ENCODE results near the gene CAMTA1. TPM values are rescaled to one million over a fixed set of nuclear protein-coding genes. Genes with fewer than 3 reads are reported as not detected.
A peak's percentile ranks its signal among the peaks of the same experiment; 100 is the strongest.

Gene CAMTA1
- total RNA-seq, 1 experiment from 2014 or later = 118 TPM

DNA sequence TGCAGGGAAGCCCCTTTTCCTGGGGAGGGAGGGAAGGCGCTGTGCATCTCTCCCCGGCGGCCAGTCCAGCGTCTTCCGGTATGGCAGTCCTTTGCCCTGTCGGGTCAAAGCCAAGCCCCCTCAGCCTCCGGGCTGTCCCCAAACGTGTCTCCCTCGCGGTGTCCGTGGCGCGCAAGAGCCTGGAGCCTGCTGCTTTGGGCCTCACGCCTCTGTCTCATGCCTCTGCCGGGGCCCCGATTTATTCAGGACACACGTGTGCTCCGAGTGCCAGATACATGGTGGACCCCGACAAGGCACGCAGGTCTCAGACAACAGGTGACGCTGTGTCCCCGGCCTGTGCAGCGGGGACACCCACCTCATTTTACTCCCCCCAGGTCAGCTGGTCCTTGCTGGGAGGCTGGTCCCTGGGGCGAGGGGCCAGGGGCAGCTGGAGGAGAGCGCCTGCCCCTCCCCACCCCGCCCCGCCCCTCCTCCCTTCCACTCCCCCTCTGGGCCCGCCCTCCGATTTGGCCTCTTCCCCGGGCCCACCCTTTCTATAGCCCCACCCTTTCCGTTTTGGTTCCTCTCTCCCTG lies 176.7 kb downstream of the CAMTA1 start:
- Histone ChIP-seq H3K79me2 (ENCODE audit: low read length) (no peaks in the 10 kb centered on the region), H3K9me3 (ENCODE audit: low read length) (no peaks in the 10 kb centered on the region), H3K4me2 (ENCODE audit: low read depth, low read length, poor library complexity, severe bottlenecking) (no peak overlapping the region), H3K27ac (ENCODE audit: low read length) (no peak overlapping the region), H3K9me2 (replicated peaks; ENCODE audit: insufficient read depth, low read length) (no peaks in the 10 kb centered on the region), H3K9ac (ENCODE audit: low read length) (no peak overlapping the region), H4K20me1 (ENCODE audit: insufficient read depth, low read depth, low read length) (no peaks in the 10 kb centered on the region), H3K4me3 (ENCODE audit: low read length) (no peak overlapping the region), H3K4me1 (ENCODE audit: low read length) (peaks cover 69% of the 10 kb centered on the region), H3K36me3 (ENCODE audit: insufficient read depth, low read length) (no peaks in the 10 kb centered on the region), H2AFZ (ENCODE audit: low read length) (no peak overlapping the region), H3K27me3 (ENCODE audit: low read length) (no peaks in the 10 kb centered on the region; the same call in 1 of the 2 replicates)
- no peak for DNase-seq

DNA sequence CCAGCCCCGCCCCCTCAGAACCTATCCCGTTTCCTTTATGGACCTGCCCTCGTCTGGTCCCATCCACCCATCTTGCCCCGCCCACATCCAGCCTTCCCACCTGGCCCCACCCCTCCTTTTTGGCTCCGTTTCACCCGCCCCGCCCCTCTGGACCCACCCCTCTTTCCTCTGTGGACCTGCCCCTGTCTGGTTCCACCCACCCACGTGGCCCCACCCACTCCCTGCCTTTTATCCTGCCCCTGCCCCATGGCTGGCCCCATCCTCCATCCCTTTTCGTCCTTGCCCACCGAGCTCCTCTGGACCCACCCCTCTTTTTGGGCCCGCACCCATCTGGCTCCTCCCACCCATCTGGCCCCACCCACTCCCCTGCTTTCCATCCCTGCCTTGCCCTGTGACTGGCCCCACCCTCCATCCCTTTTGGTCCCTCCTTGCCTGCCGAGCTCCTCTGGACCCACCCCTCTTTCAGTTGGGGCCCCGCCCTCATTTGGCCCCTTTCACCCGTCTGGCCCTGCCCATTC lies 177.3 kb downstream of the CAMTA1 start:
- H3K9ac ChIP-seq (ENCODE audit: low read length) = no peak overlapping the region
- H3K27me3 ChIP-seq (ENCODE audit: low read length) = no peaks in the 10 kb centered on the region; the same call in 1 of the 2 replicates
- no peaks in the 10 kb centered on the region for H4K20me1 ChIP-seq (ENCODE audit: insufficient read depth, low read depth, low read length)
- H3K79me2 ChIP-seq (ENCODE audit: low read length) = no peaks in the 10 kb centered on the region
- no peaks in the 10 kb centered on the region for H3K9me2 ChIP-seq (replicated peaks; ENCODE audit: insufficient read depth, low read length)
- peaks cover 71% of the 10 kb centered on the region for H3K4me1 ChIP-seq (ENCODE audit: low read length)
- H3K27ac ChIP-seq (ENCODE audit: low read length) = no peak overlapping the region
- H3K4me3 ChIP-seq (ENCODE audit: low read length) = 0 out of 2 replicates have a peak overlapping the region, but pooled peaks have one; percentile 28
- H2AFZ ChIP-seq (ENCODE audit: low read length) = no peak overlapping the region
- no peaks in the 10 kb centered on the region for H3K9me3 ChIP-seq (ENCODE audit: low read length)
- H3K36me3 ChIP-seq (ENCODE audit: insufficient read depth, low read length) = no peaks in the 10 kb centered on the region
- peak overlapping the region; percentile 20 for H3K4me2 ChIP-seq (ENCODE audit: low read depth, low read length, poor library complexity, severe bottlenecking)
- DNase-seq = peak; percentile 92

DNA sequence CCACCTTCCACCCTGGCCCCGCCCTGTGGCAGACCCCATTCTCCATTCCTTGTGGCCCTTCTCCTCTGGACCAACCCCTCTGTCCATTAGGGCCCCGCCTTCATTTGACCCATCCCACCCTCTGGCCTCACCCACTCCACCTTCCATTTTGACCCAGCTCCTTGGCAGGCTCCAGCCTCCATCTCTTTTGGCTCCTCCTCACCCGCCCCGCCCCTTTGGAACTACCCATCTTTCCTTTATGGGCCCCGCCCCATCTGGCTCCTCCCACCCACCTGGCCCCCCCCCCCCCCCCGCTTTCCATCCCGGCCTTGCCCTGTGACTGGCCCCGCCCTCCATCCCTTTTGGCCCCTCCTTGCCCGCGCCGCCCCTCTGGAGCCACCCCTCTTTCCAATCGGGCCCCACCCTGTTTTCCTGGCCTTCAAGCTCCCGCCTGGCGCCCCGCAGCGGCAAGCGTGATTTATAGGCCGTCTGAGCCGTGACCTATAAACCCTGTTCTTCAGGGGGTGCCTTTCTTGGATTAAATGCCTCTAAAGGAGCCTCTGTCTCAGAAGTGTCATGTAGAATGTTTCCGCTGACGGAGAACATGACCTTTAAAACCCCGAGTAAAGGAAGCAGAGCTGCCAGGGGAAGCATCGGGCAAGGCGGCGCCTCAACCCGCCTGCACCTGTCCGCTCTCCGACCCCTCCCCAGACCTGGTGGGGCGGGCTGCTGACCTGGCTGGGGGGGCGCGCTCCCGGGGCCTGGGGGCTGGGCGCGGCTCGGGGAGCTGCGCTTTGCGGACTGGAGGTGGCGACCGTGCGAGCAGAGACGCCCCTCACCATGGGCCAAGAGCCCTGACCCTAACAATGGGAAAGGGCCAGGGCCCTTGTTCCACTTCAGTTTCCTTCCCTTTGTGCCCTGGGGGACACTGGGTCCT lies 178.0 kb downstream of the CAMTA1 start:
- Histone ChIP-seq H3K9me2 (replicated peaks; ENCODE audit: insufficient read depth, low read length) (no peaks in the 10 kb centered on the region), H2AFZ (ENCODE audit: low read length) (no peak overlapping the region), H3K4me1 (ENCODE audit: low read length) (peaks cover 69% of the 10 kb centered on the region), H3K27me3 (ENCODE audit: low read length) (no peaks in the 10 kb centered on the region; the same call in 1 of the 2 replicates), H3K4me2 (ENCODE audit: low read depth, low read length, poor library complexity, severe bottlenecking) (peak overlapping the region; percentile 20), H3K36me3 (ENCODE audit: insufficient read depth, low read length) (no peaks in the 10 kb centered on the region), H4K20me1 (ENCODE audit: insufficient read depth, low read depth, low read length) (no peaks in the 10 kb centered on the region), H3K9ac (ENCODE audit: low read length) (no peak overlapping the region), H3K27ac (ENCODE audit: low read length) (no peak overlapping the region), H3K4me3 (ENCODE audit: low read length) (0 out of 2 replicates have a peak overlapping the region, but pooled peaks have one; percentile 28), H3K9me3 (ENCODE audit: low read length) (no peaks in the 10 kb centered on the region), H3K79me2 (ENCODE audit: low read length) (no peaks in the 10 kb centered on the region)
- peak; percentile 91 for DNase-seq

DNA sequence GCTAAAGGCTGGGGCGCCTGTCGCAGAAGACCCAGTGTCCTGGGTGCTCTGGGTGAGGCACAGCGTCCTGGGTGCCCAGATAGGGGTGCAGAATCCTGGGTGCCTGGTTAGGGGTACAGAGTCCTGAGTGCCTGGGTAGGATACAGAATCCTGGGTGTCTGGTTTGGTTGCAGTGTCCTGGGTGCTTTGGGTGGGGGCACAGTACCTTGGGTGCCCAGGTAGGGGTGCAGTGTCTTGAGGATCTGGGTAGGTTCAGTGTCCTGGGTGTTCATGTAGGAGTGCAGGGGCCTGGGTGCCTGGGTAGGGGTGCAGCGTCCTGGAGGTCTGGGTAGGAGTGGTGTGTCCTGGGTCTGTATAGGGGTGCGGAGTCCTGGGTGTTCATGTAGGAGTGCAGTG lies 178.7 kb downstream of the CAMTA1 start:
- Histone ChIP-seq H3K4me3 (ENCODE audit: low read length) (no peak overlapping the region), H2AFZ (ENCODE audit: low read length) (no peak overlapping the region), H4K20me1 (ENCODE audit: insufficient read depth, low read depth, low read length) (no peaks in the 10 kb centered on the region), H3K79me2 (ENCODE audit: low read length) (no peaks in the 10 kb centered on the region), H3K27ac (ENCODE audit: low read length) (no peak overlapping the region), H3K4me2 (ENCODE audit: low read depth, low read length, poor library complexity, severe bottlenecking) (no peak overlapping the region), H3K9me2 (replicated peaks; ENCODE audit: insufficient read depth, low read length) (no peaks in the 10 kb centered on the region), H3K27me3 (ENCODE audit: low read length) (no peaks in the 10 kb centered on the region; the same call in 1 of the 2 replicates), H3K4me1 (ENCODE audit: low read length) (peaks cover 63% of the 10 kb centered on the region), H3K9me3 (ENCODE audit: low read length) (no peaks in the 10 kb centered on the region), H3K9ac (ENCODE audit: low read length) (no peak overlapping the region), H3K36me3 (ENCODE audit: insufficient read depth, low read length) (no peaks in the 10 kb centered on the region)
- DNase-seq = no peak

DNA sequence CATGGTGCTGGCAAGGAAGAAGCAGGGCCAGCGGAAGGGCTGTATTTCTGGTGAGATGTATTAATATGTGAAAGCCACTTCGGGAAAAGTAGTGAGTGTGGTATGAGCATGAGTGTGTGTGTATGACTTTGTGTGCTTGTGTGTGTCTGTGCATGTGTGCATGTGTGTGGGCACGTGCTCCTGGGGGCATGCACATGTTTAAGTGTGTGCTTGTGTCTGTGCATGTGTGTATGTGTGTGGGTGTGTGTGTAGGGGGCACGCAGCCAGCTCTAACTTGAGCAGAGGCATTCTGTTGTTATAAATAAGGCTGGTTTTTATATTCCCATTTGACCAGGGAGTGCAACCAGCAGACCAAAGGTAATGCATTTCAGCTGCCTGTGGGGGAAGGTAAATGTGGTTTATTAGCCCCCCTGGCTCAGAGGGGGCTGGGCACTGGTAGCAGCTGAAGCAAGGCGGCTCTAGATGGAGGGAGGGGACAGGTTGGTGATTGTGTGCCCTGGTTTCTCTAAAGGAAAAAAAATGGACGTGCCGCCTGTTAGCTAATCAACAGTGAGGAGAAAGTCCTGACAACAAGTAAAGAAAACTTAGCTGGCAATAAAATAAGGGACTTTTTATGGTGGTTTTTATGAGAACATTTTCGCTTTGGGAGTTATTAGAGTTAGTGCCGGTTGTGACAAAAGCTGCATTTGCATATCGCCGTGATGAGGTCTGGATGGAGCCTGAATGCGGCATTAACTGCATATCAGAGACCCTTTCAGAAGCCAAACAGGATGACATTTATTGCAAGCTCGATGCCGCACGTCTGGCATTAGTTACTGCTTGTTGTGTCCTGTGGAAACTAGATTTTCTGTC lies 180.1 kb downstream of the CAMTA1 start:
- peak overlapping the region; percentile 46 for H3K4me3 ChIP-seq (ENCODE audit: low read length)
- peak overlapping the region; percentile 50 for H3K9ac ChIP-seq (ENCODE audit: low read length)
- H3K36me3 ChIP-seq (ENCODE audit: insufficient read depth, low read length) = no peaks in the 10 kb centered on the region
- H3K27me3 ChIP-seq (ENCODE audit: low read length) = no peaks in the 10 kb centered on the region; the same call in 1 of the 2 replicates
- H2AFZ ChIP-seq (ENCODE audit: low read length) = peak overlapping the region; percentile 8; the same call in 1 of the 2 replicates
- peak overlapping the region; percentile 13; the same call in 1 of the 2 replicates for H3K27ac ChIP-seq (ENCODE audit: low read length)
- peak; percentile 71 for DNase-seq
- H3K9me2 ChIP-seq (replicated peaks; ENCODE audit: insufficient read depth, low read length) = no peaks in the 10 kb centered on the region
- no peaks in the 10 kb centered on the region for H3K79me2 ChIP-seq (ENCODE audit: low read length)
- H3K4me2 ChIP-seq (ENCODE audit: low read depth, low read length, poor library complexity, severe bottlenecking) = peak overlapping the region; percentile 70
- H3K9me3 ChIP-seq (ENCODE audit: low read length) = no peaks in the 10 kb centered on the region
- H4K20me1 ChIP-seq (ENCODE audit: insufficient read depth, low read depth, low read length) = no peaks in the 10 kb centered on the region
- peaks cover 49% of the 10 kb centered on the region for H3K4me1 ChIP-seq (ENCODE audit: low read length)

DNA sequence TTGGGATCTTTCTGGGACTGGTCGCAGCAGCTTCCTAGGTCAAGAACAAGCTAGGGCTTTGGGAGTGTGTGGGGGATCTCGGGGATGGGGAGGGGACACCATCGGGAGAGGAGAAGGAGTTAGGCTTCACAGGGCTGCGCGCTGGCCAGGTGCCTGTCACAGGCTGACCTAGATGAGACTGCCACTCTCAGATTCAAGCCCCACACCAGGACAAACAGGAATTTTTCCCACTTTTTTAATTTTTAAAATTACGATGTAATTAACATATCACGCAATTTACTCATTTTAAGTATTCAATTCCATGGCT lies 180.6 kb downstream of the CAMTA1 start:
- peak overlapping the region; percentile 50 for H3K9ac ChIP-seq (ENCODE audit: low read length)
- H3K36me3 ChIP-seq (ENCODE audit: insufficient read depth, low read length) = no peaks in the 10 kb centered on the region
- H3K9me3 ChIP-seq (ENCODE audit: low read length) = no peaks in the 10 kb centered on the region
- H3K4me3 ChIP-seq (ENCODE audit: low read length) = peak overlapping the region; percentile 46
- peaks cover 45% of the 10 kb centered on the region for H3K4me1 ChIP-seq (ENCODE audit: low read length)
- no peaks in the 10 kb centered on the region for H3K9me2 ChIP-seq (replicated peaks; ENCODE audit: insufficient read depth, low read length)
- H3K79me2 ChIP-seq (ENCODE audit: low read length) = no peaks in the 10 kb centered on the region
- H3K27ac ChIP-seq (ENCODE audit: low read length) = peak overlapping the region; percentile 13; the same call in 1 of the 2 replicates
- no peaks in the 10 kb centered on the region for H4K20me1 ChIP-seq (ENCODE audit: insufficient read depth, low read depth, low read length)
- H3K27me3 ChIP-seq (ENCODE audit: low read length) = no peaks in the 10 kb centered on the region; the same call in 1 of the 2 replicates
- peak overlapping the region; percentile 70 for H3K4me2 ChIP-seq (ENCODE audit: low read depth, low read length, poor library complexity, severe bottlenecking)
- peak overlapping the region; percentile 8; the same call in 1 of the 2 replicates for H2AFZ ChIP-seq (ENCODE audit: low read length)
- no peak for DNase-seq

DNA sequence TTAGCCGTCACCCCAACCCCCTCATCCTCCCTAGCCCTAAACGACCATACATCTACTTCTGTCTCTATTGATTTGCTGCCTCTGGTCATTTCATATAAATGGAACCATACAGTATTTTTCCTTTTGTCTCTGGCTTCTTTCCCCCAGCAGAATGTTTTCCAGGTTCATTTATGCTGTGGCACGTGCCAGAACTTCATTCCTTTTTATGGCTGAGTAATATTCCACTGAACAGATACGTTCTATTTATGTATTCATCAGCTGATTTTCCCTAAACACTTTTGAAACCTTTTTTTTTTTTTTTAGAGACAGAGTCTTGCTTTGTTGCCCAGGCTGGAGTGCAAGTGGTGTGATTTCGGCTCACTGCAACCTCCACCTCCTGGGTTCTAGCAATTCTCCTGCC lies 181.1 kb downstream of the CAMTA1 start:
- Histone ChIP-seq H3K9me3 (ENCODE audit: low read length) (no peaks in the 10 kb centered on the region), H3K36me3 (ENCODE audit: insufficient read depth, low read length) (no peaks in the 10 kb centered on the region), H3K4me3 (ENCODE audit: low read length) (peak overlapping the region; percentile 46; the same call in 1 of the 2 replicates), H3K27ac (ENCODE audit: low read length) (no peak overlapping the region), H3K9me2 (replicated peaks; ENCODE audit: insufficient read depth, low read length) (no peaks in the 10 kb centered on the region), H3K4me1 (ENCODE audit: low read length) (peaks cover 45% of the 10 kb centered on the region), H3K9ac (ENCODE audit: low read length) (no peak overlapping the region), H3K79me2 (ENCODE audit: low read length) (no peaks in the 10 kb centered on the region), H3K4me2 (ENCODE audit: low read depth, low read length, poor library complexity, severe bottlenecking) (peak overlapping the region; percentile 70), H3K27me3 (ENCODE audit: low read length) (no peaks in the 10 kb centered on the region; the same call in 1 of the 2 replicates), H2AFZ (ENCODE audit: low read length) (no peak overlapping the region), H4K20me1 (ENCODE audit: insufficient read depth, low read depth, low read length) (no peaks in the 10 kb centered on the region)
- DNase-seq = no peak
